Bronchial epithelial cell (primary cell): ENCODE results near the gene CLVS2. TPM values are rescaled to one million over a fixed set of nuclear protein-coding genes. Genes with fewer than 3 reads are reported as not detected.

Source experiments
- DNase-seq: peaks from one replicate; pipeline ENCODE4 v3.0.0-alpha.2; 2010; ENCODE audit warnings: low read depth
- FAIRE-seq: peaks from 2 replicates; lab custom pipeline; 2011; peaks lifted over from hg19 to GRCh38; lab: Jason Lieb, UNC
- H3K27me3 ChIP-seq: 2 replicates; pipeline ENCODE4 v1.5.1; 2011; ENCODE audit warnings: low read length; ENCODE audit not compliant: control insufficient read depth, insufficient read depth
- H3K36me3 ChIP-seq: 2 replicates; pipeline ENCODE4 v1.5.1; 2011; ENCODE audit warnings: low read length; ENCODE audit not compliant: control insufficient read depth, insufficient read depth
- H3K4me3 ChIP-seq: 2 replicates; pipeline ENCODE4 v1.5.1; 2011; ENCODE audit warnings: mild to moderate bottlenecking, low read depth, low read length, control low read depth
- CTCF ChIP-seq: IDR thresholded peaks from 2 replicates; pipeline ENCODE4 v1.5.1; 2011; ENCODE audit warnings: mild to moderate bottlenecking, moderate library complexity, low read length, control low read depth, inconsistent platforms; ENCODE audit not compliant: insufficient read depth, severe bottlenecking
- total RNA-seq: library from RNA; depleted of rRNA; stranded (reverse); fragments of >200 nt; gene quantifications from 2 replicates; pipeline ENCODE4 v1.2.1, GENCODE V29; 2014

Gene CLVS2
- total RNA-seq, 1 donor from 2014 or later, result not detected

GRCh38 chr6:123014835-123015234 lies 18.8 kb downstream of the CLVS2 start:
- DNase-seq (no peak), FAIRE-seq (no peak)
- TF ChIP-seq CTCF, result no peak
- Histone ChIP-seq H3K27me3 (no peaks in the 10 kb centered on the region), H3K4me3 (no peak overlapping the region), H3K36me3 (no peaks in the 10 kb centered on the region)

DNA sequence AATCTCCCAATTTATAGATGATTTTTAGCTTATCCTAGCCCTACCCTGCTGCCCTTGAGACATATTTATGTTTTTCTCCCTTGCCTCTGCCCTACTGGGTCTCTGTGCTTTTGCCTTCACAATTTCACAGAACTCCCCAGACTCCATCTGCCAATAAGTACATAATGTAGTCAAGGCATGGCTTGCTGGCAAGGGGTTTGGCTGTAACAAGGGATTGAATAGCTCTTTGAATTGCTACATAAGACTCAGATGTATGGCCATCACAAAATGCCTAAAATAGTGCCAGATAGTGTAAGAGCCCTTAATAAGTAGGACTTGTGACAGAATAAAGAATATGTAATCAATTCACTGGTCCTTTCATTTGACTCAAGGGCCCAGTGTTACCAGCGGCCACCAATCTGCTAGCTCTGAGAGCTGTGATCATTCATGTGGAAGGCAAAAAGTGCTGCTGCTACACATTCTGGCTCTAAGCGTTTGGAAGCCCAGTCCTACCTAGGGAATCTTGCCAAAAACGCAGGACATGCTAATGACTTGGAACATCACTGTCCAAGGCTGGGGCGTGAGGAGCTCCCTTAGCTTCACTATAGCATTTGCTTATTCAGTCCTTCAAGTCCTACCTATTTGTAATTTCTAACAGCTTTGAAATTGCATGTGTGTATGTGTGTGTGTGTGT lies 20.5 kb downstream of the CLVS2 start:
- no peaks in the 10 kb centered on the region for H3K36me3 ChIP-seq
- no peaks in the 10 kb centered on the region for H3K27me3 ChIP-seq
- H3K4me3 ChIP-seq, result no peak overlapping the region
- DNase-seq (no peak), FAIRE-seq (no peak)
- no peak for TF ChIP-seq CTCF

DNA sequence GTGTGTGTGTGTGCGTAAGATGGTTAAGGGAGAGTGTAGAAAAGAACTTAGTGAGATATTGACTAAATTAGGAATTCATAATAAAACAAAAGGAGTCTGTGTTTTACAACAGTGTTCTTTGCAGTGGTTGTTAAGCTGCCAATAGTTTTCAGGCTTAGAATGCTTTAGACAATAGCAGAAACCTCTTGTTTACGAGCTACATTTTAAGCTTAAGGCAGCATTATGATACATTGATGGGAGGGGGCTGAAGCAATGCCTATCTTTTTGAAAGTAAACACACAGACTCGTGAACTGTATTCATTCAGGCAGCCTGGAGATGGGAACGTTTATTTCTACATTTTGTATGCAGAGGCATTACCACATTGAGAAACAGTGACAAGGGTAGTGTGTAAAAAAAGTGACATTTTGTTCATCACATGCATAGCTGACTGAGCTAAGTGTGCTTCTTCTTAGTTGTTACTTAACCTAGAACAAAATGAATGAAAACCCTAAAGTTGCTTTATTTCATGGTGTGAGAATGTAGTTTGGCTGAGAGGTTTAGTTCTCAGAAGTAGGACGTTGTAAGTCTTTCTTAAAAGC lies 21.2 kb downstream of the CLVS2 start:
- TF ChIP-seq CTCF, result no peak
- FAIRE-seq, result no peak
- Histone ChIP-seq H3K36me3 (no peaks in the 10 kb centered on the region), H3K4me3 (no peak overlapping the region), H3K27me3 (no peaks in the 10 kb centered on the region)
- DNase-seq, result no peak

GRCh38 chr6:123022975-123023374 lies 26.9 kb downstream of the CLVS2 start:
- TF ChIP-seq CTCF, result no peak
- no peak for FAIRE-seq
- Histone ChIP-seq H3K36me3 (no peaks in the 10 kb centered on the region), H3K27me3 (no peaks in the 10 kb centered on the region), H3K4me3 (no peak overlapping the region)
- DNase-seq, result peak; percentile 35

DNA sequence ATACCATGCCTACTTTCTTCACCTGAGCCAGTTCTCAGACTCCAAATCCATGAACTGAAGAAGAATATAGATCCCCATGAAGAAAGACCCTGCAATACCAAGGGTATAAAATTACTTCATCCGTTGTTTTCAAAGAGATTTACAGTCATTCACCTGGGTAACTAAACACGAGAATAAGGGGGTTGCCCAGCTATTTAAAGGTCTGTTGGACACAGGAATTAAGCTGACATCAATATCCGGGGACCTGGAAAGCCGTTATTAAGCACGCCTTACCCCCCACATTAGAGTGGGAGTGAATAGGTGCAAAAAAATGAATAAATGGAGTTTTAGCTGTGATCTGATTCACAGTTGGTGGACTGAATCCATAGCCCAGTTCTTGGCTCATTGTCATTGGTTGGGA lies 28.9 kb downstream of the CLVS2 start:
- no peak for FAIRE-seq
- no peak for TF ChIP-seq CTCF

More for the DNA sequence above, 28.9 kb downstream of the CLVS2 start:
- Histone ChIP-seq H3K4me3 (no peak overlapping the region), H3K36me3 (no peaks in the 10 kb centered on the region), H3K27me3 (no peaks in the 10 kb centered on the region)
- DNase-seq, result no peak
